Immature natural killer cell (primary cell): ENCODE data around the gene HTR7. TPM values are rescaled to one million over a fixed set of nuclear protein-coding genes. Genes with fewer than 3 reads are reported as not detected.

Source experiments
- DNase-seq, 3 donors: peaks; one replicate each; pipeline ENCODE4 v3.0.0; 2022; ENCODE audit warnings: mixed read lengths in 1 of 3
- H3K27ac Mint-ChIP-seq, 6 donors: one replicate each; pipeline ENCODE4 v1.8.0; 2020; ENCODE audit warnings: mixed read lengths in 6 of 6, mild to moderate bottlenecking in 5 of 6, inconsistent platforms in 4 of 6, moderate library complexity in 3 of 6
- H3K27me3 Mint-ChIP-seq, 3 donors: one replicate each; pipeline ENCODE4 v1.8.0; 2020 to 2021; ENCODE audit warnings: low read depth in 3 of 3, mild to moderate bottlenecking in 3 of 3, mixed read lengths in 3 of 3, moderate library complexity in 3 of 3, inconsistent platforms in 1 of 3
- H3K36me3 Mint-ChIP-seq, 3 donors: one replicate each; pipeline ENCODE4 v1.8.0; 2020; ENCODE audit warnings: mixed read lengths in 3 of 3, inconsistent platforms in 2 of 3, mild to moderate bottlenecking in 2 of 3
- H3K4me1 Mint-ChIP-seq, 2 donors: one replicate each; pipeline ENCODE4 v1.8.0; 2020; ENCODE audit warnings: inconsistent platforms in 2 of 2, mild to moderate bottlenecking in 2 of 2, mixed read lengths in 2 of 2, moderate library complexity in 1 of 2
- H3K4me3 Mint-ChIP-seq, 5 donors: one replicate each; pipeline ENCODE4 v1.8.0; 2020; ENCODE audit warnings: mild to moderate bottlenecking in 5 of 5, mixed read lengths in 5 of 5, inconsistent platforms in 3 of 5, moderate library complexity in 3 of 5
- H3K9me3 Mint-ChIP-seq, 6 donors: one replicate each; pipeline ENCODE4 v1.8.0; 2020; ENCODE audit warnings: mild to moderate bottlenecking in 6 of 6, mixed read lengths in 6 of 6, inconsistent platforms in 4 of 6, moderate library complexity in 3 of 6
- polyA plus RNA-seq, 3 donors: library from polyadenylated mRNA; unstranded; fragments of 300-500 nt; fragmentation: Illumina TruSeq; gene quantifications; one replicate each; pipeline ENCODE4 v1.2.3, GENCODE V29; 2021

HTR7 gene
- polyA plus RNA-seq, 3 donors from 2014 or later: 0.61 to 2.3 TPM; not detected in 1

- Mint-ChIP-seq H3K4me1 (no peaks in the 10 kb centered on the region), H3K36me3 (no peaks in the 10 kb centered on the region), H3K27me3 (peaks cover 0 to 2% (median 0%) of the 10 kb centered on the region in 3 donors), H3K27ac (no peak overlapping the region), H3K4me3 (no peak overlapping the region), H3K9me3 (peaks cover 0 to 5% (median 0%) of the 10 kb centered on the region in 6 donors)
- no peak for DNase-seq
Measured at GRCh38 chr10:90732581-90732980, 125.3 kb downstream of the HTR7 start.

GRCh38 chr10:90723416-90724068 lies 134.3 kb downstream of the HTR7 start:
- peaks cover 5 to 8% of the 10 kb centered on the region in 2 donors for H3K4me1 Mint-ChIP-seq
- peaks cover 0 to 2% (median 2%) of the 10 kb centered on the region in 3 donors for H3K27me3 Mint-ChIP-seq
- no peaks in the 10 kb centered on the region for H3K36me3 Mint-ChIP-seq
- peaks cover 0 to under 1% (median 0%) of the 10 kb centered on the region in 6 donors for H3K9me3 Mint-ChIP-seq
- H3K4me3 Mint-ChIP-seq: no peak overlapping the region
- DNase-seq: peak in 1 of 3 donors; percentile 2
- H3K27ac Mint-ChIP-seq: no peak overlapping the region

GRCh38 chr10:90722832-90723231 lies 135.0 kb downstream of the HTR7 start:
- H3K27me3 Mint-ChIP-seq: peaks cover 0 to 5% (median 2%) of the 10 kb centered on the region in 3 donors
- H3K4me1 Mint-ChIP-seq: peaks cover 5 to 8% of the 10 kb centered on the region in 2 donors
- no peak overlapping the region for H3K4me3 Mint-ChIP-seq
- H3K36me3 Mint-ChIP-seq: no peaks in the 10 kb centered on the region
- H3K27ac Mint-ChIP-seq: no peak overlapping the region
- no peak for DNase-seq
- H3K9me3 Mint-ChIP-seq: no peaks in the 10 kb centered on the region

- Mint-ChIP-seq H3K4me1 (no peaks in the 10 kb centered on the region), H3K36me3 (no peaks in the 10 kb centered on the region), H3K27ac (no peak overlapping the region), H3K27me3 (peaks cover 0 to 5% (median 0%) of the 10 kb centered on the region in 3 donors), H3K9me3 (peaks cover 0 to 1% (median 0%) of the 10 kb centered on the region in 6 donors), H3K4me3 (no peak overlapping the region)
- no peak for DNase-seq
Measured at GRCh38 chr10:90718182-90718581, 139.7 kb downstream of the HTR7 start.

- Mint-ChIP-seq H3K36me3 (no peaks in the 10 kb centered on the region), H3K27me3 (peaks cover 0 to 2% (median 0%) of the 10 kb centered on the region in 3 donors), H3K27ac (no peak overlapping the region), H3K4me1 (no peaks in the 10 kb centered on the region), H3K4me3 (no peak overlapping the region), H3K9me3 (peaks cover 0 to 1% (median 0%) of the 10 kb centered on the region in 6 donors)
- DNase-seq: no peak
Measured at GRCh38 chr10:90712529-90712928, 145.3 kb downstream of the HTR7 start.

GRCh38 chr10:90709727-90710126 lies 148.1 kb downstream of the HTR7 start:
- Mint-ChIP-seq H3K4me1 (no peaks in the 10 kb centered on the region), H3K36me3 (no peaks in the 10 kb centered on the region), H3K4me3 (no peak overlapping the region), H3K9me3 (no peaks in the 10 kb centered on the region), H3K27ac (no peak overlapping the region), H3K27me3 (peaks cover 0 to 2% (median 1%) of the 10 kb centered on the region in 3 donors)
- no peak for DNase-seq

GRCh38 chr10:90707657-90708056 lies 150.2 kb downstream of the HTR7 start:
- no peak for DNase-seq
- no peaks in the 10 kb centered on the region for H3K36me3 Mint-ChIP-seq
- H3K27ac Mint-ChIP-seq: no peak overlapping the region
- peaks cover 0 to 2% (median 1%) of the 10 kb centered on the region in 3 donors for H3K27me3 Mint-ChIP-seq
- H3K4me3 Mint-ChIP-seq: no peak overlapping the region
- no peaks in the 10 kb centered on the region for H3K4me1 Mint-ChIP-seq
- H3K9me3 Mint-ChIP-seq: no peaks in the 10 kb centered on the region

GRCh38 chr10:90701428-90701827 lies 156.4 kb downstream of the HTR7 start:
- peaks cover 0 to 2% (median 1%) of the 10 kb centered on the region in 3 donors for H3K27me3 Mint-ChIP-seq

GRCh38 chr10:90695915-90696676 lies 161.7 kb downstream of the HTR7 start:
- DNase-seq: no peak
- Mint-ChIP-seq H3K27ac (no peak overlapping the region), H3K4me3 (no peak overlapping the region), H3K36me3 (no peaks in the 10 kb centered on the region), H3K4me1 (no peaks in the 10 kb centered on the region), H3K9me3 (peaks cover 0 to 6% (median 2%) of the 10 kb centered on the region in 6 donors), H3K27me3 (no peaks in the 10 kb centered on the region)

More at GRCh38 chr10:90701428-90701827, 156.4 kb downstream of the HTR7 start:
- Mint-ChIP-seq H3K4me3 (no peak overlapping the region), H3K36me3 (no peaks in the 10 kb centered on the region), H3K4me1 (no peaks in the 10 kb centered on the region), H3K9me3 (peaks cover 0 to 2% (median 0%) of the 10 kb centered on the region in 6 donors), H3K27ac (no peak overlapping the region)
- DNase-seq: no peak

Other genes with a start within 250 kb of the HTR7 start
- 10 to 100 TPM; 26.3 to 41.5 (median 33.2) TPM for gene RPP30, start 13.9 kb upstream of the HTR7 start, polyA plus RNA-seq
- not detected for gene ANKRD1, start 63.0 kb upstream of the HTR7 start, polyA plus RNA-seq